ENCODE data around the gene APC2. TPM values are rescaled to one million over a fixed set of nuclear protein-coding genes. Genes with fewer than 3 reads are reported as not detected.

Gene APC2
- total and polyA plus RNA-seq, 9 donors = under 0.01 to 0.28 (median 0.11) TPM; not detected in 1

- no peaks in the 10 kb centered on the region for H3K36me3 ChIP-seq
- intact Hi-C loops (cut with DNase I) = no loop called here
- no peak for DNase-seq
- no peak for TF ChIP-seq POLR2A (IDR thresholded peaks at IDR 0.05)
- H3K9me3 ChIP-seq = no peaks in the 10 kb centered on the region
- H3K27ac ChIP-seq = peak overlapping the region in 1 of 2 donors; percentile 17
- peak overlapping the region; percentile 38 for H3K4me3 ChIP-seq
- peaks cover 3% of the 10 kb centered on the region for H3K27me3 ChIP-seq
- WGBS, 3 donors = 21 to 28% (median 25%) methylated on average over 12 of the region's 12 CpGs
- peaks cover 2% of the 10 kb centered on the region for H3K4me1 ChIP-seq (ENCODE audit: insufficient read depth)
These were observed 58.6 kb downstream of the APC2 start for GRCh38 chr19:1508507-1508856.

- Histone ChIP-seq H3K27ac (no peak overlapping the region), H3K9me3 (no peaks in the 10 kb centered on the region), H3K27me3 (peaks cover under 1% of the 10 kb centered on the region), H3K36me3 (no peaks in the 10 kb centered on the region), H3K4me3 (no peak overlapping the region), H3K4me1 (ENCODE audit: insufficient read depth) (peaks cover 2% of the 10 kb centered on the region)
- TF ChIP-seq POLR2A (IDR thresholded peaks at IDR 0.05) = no peak
- no peak for TF ChIP-seq EP300 (IDR thresholded peaks at IDR 0.05)
- no peak for TF ChIP-seq CTCF (IDR thresholded peaks at IDR 0.05)
- DNase-seq = no peak
- intact Hi-C loops (cut with DNase I) = no loop called here
- 40 to 51% (median 43%) methylated on average over 11 of the region's 11 CpGs for WGBS, 3 donors
These were observed 59.9 kb downstream of the APC2 start for GRCh38 chr19:1509602-1510441.

GRCh38 chr19:1510442-1510806, 60.5 kb downstream of the APC2 start:
- Histone ChIP-seq H3K36me3 (no peaks in the 10 kb centered on the region), H3K4me3 (no peak overlapping the region), H3K9me3 (no peaks in the 10 kb centered on the region), H3K27me3 (peaks cover 5% of the 10 kb centered on the region), H3K4me1 (ENCODE audit: insufficient read depth) (peaks cover 2% of the 10 kb centered on the region), H3K27ac (no peak overlapping the region)
- WGBS, 3 donors = 0 to 14% (median 13%) methylated on average over 3 to 25 of the region's 25 CpGs
- intact Hi-C loops (cut with DNase I) = no loop called here
- DNase-seq = no peak
- TF ChIP-seq EP300 (IDR thresholded peaks at IDR 0.05) = no peak
- TF ChIP-seq POLR2A (IDR thresholded peaks at IDR 0.05) = no peak
- TF ChIP-seq CTCF (IDR thresholded peaks at IDR 0.05) = no peak

GRCh38 chr19:1510807-1511206, 60.9 kb downstream of the APC2 start:
- Histone ChIP-seq H3K4me1 (ENCODE audit: insufficient read depth) (peaks cover 2% of the 10 kb centered on the region), H3K4me3 (no peak overlapping the region), H3K36me3 (no peaks in the 10 kb centered on the region), H3K9me3 (no peaks in the 10 kb centered on the region), H3K27ac (no peak overlapping the region), H3K27me3 (peaks cover 5% of the 10 kb centered on the region)
- no peak for DNase-seq
- WGBS, 3 donors = 28 to 41% (median 35%) methylated on average over 8 to 9 of the region's 9 CpGs
- intact Hi-C loops (cut with DNase I) = no loop called here
- TF ChIP-seq CTCF (IDR thresholded peaks at IDR 0.05) (no peak), EP300 (IDR thresholded peaks at IDR 0.05) (no peak), POLR2A (IDR thresholded peaks at IDR 0.05) (no peak)

Data from ovary (tissue), 9 donors.